A549 treated with AZD2906 at 1 μM for 4 hours (cell line): ENCODE measurements around the gene NUS1. TPM values are rescaled to one million over a fixed set of nuclear protein-coding genes. Genes with fewer than 3 reads are reported as not detected.

Experiments
- total RNA-seq: library from RNA; stranded (reverse); fragments of 200-300 nt; extraction: Qiagen RNA extraction; gene quantifications from 5 replicates; pipeline ENCODE4 v1.2.3, GENCODE V29; 2022

Gene NUS1
- 24.2 to 27.1 TPM (median 26.1 TPM) in 5 replicates for total RNA-seq

GRCh38 chr6:117674991-117675657, at the start of gene NUS1:
Gene NUS1 (plus strand): TSS chr6:117675469. CDS start chr6:117675671, 202 bp downstream.

Other genes starting within 250 kb of the NUS1 start
- 0.21 to 0.29 TPM (median 0.22 TPM) in 5 replicates for gene ROS1, start 249.5 kb upstream of the NUS1 start, total RNA-seq
- gene DCBLD1, start 192.8 kb upstream of the NUS1 start, total RNA-seq, result 22.4 to 26.3 TPM (median 24.5 TPM) in 5 replicates
- 13.6 to 17.6 TPM (median 15.8 TPM) in 5 replicates for gene GOPC, start 73.0 kb upstream of the NUS1 start, total RNA-seq
- gene SLC35F1, start 231.8 kb downstream of the NUS1 start, total RNA-seq, result 0.01 to 0.02 TPM (median 0.01 TPM) in 3 of 5 replicates, not detected in the others